Pancreas (tissue), 10 donors: ENCODE results near the gene IRAK1. TPM values are rescaled to one million over a fixed set of nuclear protein-coding genes. Genes with fewer than 3 reads are reported as not detected.

ENCODE experiments used
- ATAC-seq, 4 donors: fragments of 200-7000 bp; cut with Tn5 transposase; one replicate each; pipeline versions ENCODE4 v1.8.0 to v1.9.1; 2020; ENCODE audit warnings: mild to moderate bottlenecking in 4 of 4, moderate library complexity in 4 of 4
- DNase-seq, 6 donors: peaks; one replicate each; pipeline ENCODE4 v3.0.0-alpha.2; 2020
- FAIRE-seq: peaks from 2 replicates; lab custom pipeline; 2012; peaks lifted over from hg19 to GRCh38; lab: Jason Lieb, UNC
- H3K27ac ChIP-seq, 4 donors: fragments of 200-600 bp; sonication (generic); 1 replicate in 3 of 4; 2 replicates in 1 of 4; pipeline versions ENCODE4 v1.5.0 to v1.8.0; 2020
- H3K27me3 ChIP-seq, 4 donors: fragments of 200-600 bp; one replicate each; pipeline ENCODE4 v1.8.0; 2021
- H3K36me3 ChIP-seq, 3 donors: fragments of 200-600 bp; sonication (generic) in 1 of 3; one replicate each; pipeline versions ENCODE4 v1.5.0 to v1.8.0; 2020 to 2021
- H3K4me1 ChIP-seq, 3 donors: fragments of 200-600 bp; one replicate each; pipeline ENCODE4 v1.8.0; 2021
- H3K4me3 ChIP-seq, 4 donors: fragments of 200-600 bp; sonication (generic) in 2 of 4; one replicate each; pipeline versions ENCODE4 v1.5.0 to v1.8.0; 2020 to 2021
- H3K9me3 ChIP-seq, 4 donors: fragments of 200-600 bp; one replicate each; pipeline ENCODE4 v1.8.0; 2021
- CTCF ChIP-seq, 4 donors: fragments of 200-600 bp; sonication (generic) in 3 of 4; IDR thresholded peaks; one replicate each; pipeline versions ENCODE4 v1.5.0 to v1.8.0; 2021; ENCODE audit warnings: antibody characterized with exemption in 4 of 4
- WGBS, 2 donors: extraction: QIAGEN DNeasy Blood & Tissue Kit; methylation state at CpG; one replicate each; pipeline ENCODE4 v1.1.7; 2013; 5-methylcytosine and 5-hydroxymethylcytosine counted together
- intact Hi-C, 3 donors: fragments of 100-400 bp; cut with DNase I; formaldehyde crosslinking; loops; one replicate each; pipeline versions ENCODE4 v1.11.1 to v1.14.2; 2022
- polyA plus RNA-seq, 2 donors: library from polyadenylated mRNA; stranded (reverse); fragments of 200-250 nt; gene quantifications; one replicate each; pipeline ENCODE4 v1.2.3, GENCODE V29; 2013
- total RNA-seq, 6 donors: library from RNA; stranded (reverse); fragmentation: NEBNext Ultra II Directional in 4 of 6; extraction: Animal tissue kit (Norgen Biotek cat#: 25700) in 4 of 6; gene quantifications; one replicate each; pipeline versions ENCODE4 v1.2.1 to v1.2.4, GENCODE V29; 2021 to 2023
- donor health status: healthy with polysubstance abuse.
- donor health status: DM: no; HTN: no; CAD: no; lungs with moderate emphysema.
- donor health status: DM: no; HTN: no; CAD: no.
- donor health status: control.
- donor health status: control.
- donor health status: Bipolar disorder and iron deficiency.
- donor health status: DM: yes; HTN: yes; CAD: no.
- donor health status: DM: no; HTN: no; CAD: no.
- donor health status: DM: no; HTN: no; CAD: no.
- donor health status: DM: yes; HTN: yes; CAD: no.

IRAK1 gene
- total and polyA plus RNA-seq, 8 donors: 35.8 to 103 (median 60.4) TPM

GRCh38 chrX:154061801-154062200, 42.1 kb upstream of the IRAK1 start:
- Histone ChIP-seq H3K27ac (no peak overlapping the region), H3K4me3 (no peak overlapping the region), H3K4me1 (peaks cover 0 to 5% (median 0%) of the 10 kb centered on the region in 3 donors), H3K36me3 (no peaks in the 10 kb centered on the region), H3K27me3 (peaks cover 0 to 3% (median 0%) of the 10 kb centered on the region in 4 donors), H3K9me3 (no peaks in the 10 kb centered on the region)
- ATAC-seq (no peak), FAIRE-seq (no peak), DNase-seq (no peak)
- no peak for TF ChIP-seq CTCF (IDR thresholded peaks at IDR 0.05)
- WGBS, 2 donors: 63 to 67% methylated on average over 8 of the region's 8 CpGs
- intact Hi-C loops: no loop called here

- 54 to 55% methylated on average over 5 of the region's 5 CpGs for WGBS, 2 donors
- DNase-seq (no peak), ATAC-seq (no peak), FAIRE-seq (no peak)
- Histone ChIP-seq H3K4me3 (no peak overlapping the region), H3K27ac (no peak overlapping the region), H3K36me3 (no peaks in the 10 kb centered on the region), H3K4me1 (peaks cover 0 to 5% (median 0%) of the 10 kb centered on the region in 3 donors), H3K9me3 (no peaks in the 10 kb centered on the region), H3K27me3 (peaks cover 0 to 3% (median 0%) of the 10 kb centered on the region in 4 donors)
- intact Hi-C loops: no loop called here
- TF ChIP-seq CTCF (IDR thresholded peaks at IDR 0.05): no peak
Observed at GRCh38 chrX:154059729-154060245, 40.1 kb upstream of the IRAK1 start.

- FAIRE-seq: no peak
- no peak for DNase-seq
- Histone ChIP-seq H3K27me3 (peaks cover 0 to 3% (median 0%) of the 10 kb centered on the region in 4 donors), H3K27ac (no peak overlapping the region), H3K4me3 (no peak overlapping the region), H3K9me3 (no peaks in the 10 kb centered on the region), H3K4me1 (peaks cover 0 to 5% (median 0%) of the 10 kb centered on the region in 3 donors), H3K36me3 (no peaks in the 10 kb centered on the region)
- intact Hi-C loops: no loop called here
- ATAC-seq: no peak
- whole genome bisulfite sequencing, 2 donors: 3 to 17% methylated on average over 1 of the region's 1 CpG
- TF ChIP-seq CTCF (IDR thresholded peaks at IDR 0.05): no peak
Observed at GRCh38 chrX:154059231-154059630, 39.5 kb upstream of the IRAK1 start.

GRCh38 chrX:154058214-154058997, 38.7 kb upstream of the IRAK1 start:
- ATAC-seq: no peak
- Histone ChIP-seq H3K4me1 (peaks cover 0 to 5% (median 0%) of the 10 kb centered on the region in 3 donors), H3K36me3 (no peaks in the 10 kb centered on the region), H3K27me3 (no peaks in the 10 kb centered on the region), H3K4me3 (no peak overlapping the region), H3K27ac (no peak overlapping the region), H3K9me3 (no peaks in the 10 kb centered on the region)
- no peak for FAIRE-seq
- intact Hi-C loops: no loop called here
- TF ChIP-seq CTCF (IDR thresholded peaks at IDR 0.05): no peak
- no peak for DNase-seq
- WGBS, 2 donors: 81 to 85% methylated on average over 11 of the region's 11 CpGs

GRCh38 chrX:154057791-154058190, 38.1 kb upstream of the IRAK1 start:
- H3K4me3 ChIP-seq: no peak overlapping the region
- FAIRE-seq (no peak), ATAC-seq (peak in 1 of 4 donors; percentile 18), DNase-seq (no peak)
- no peak overlapping the region for H3K27ac ChIP-seq
- no peaks in the 10 kb centered on the region for H3K9me3 ChIP-seq
- TF ChIP-seq CTCF (IDR thresholded peaks at IDR 0.05): no peak
- H3K36me3 ChIP-seq: no peaks in the 10 kb centered on the region
- H3K27me3 ChIP-seq: no peaks in the 10 kb centered on the region
- intact Hi-C loops: no loop called here
- H3K4me1 ChIP-seq: peaks cover 0 to 5% (median 0%) of the 10 kb centered on the region in 3 donors
- 92 to 96% methylated on average over 1 of the region's 1 CpG for WGBS, 2 donors
